HG02840 (cell line): ENCODE data around the gene TNNT3.

Experiments
- ATAC-seq: cut with Tn5 transposase; IDR thresholded peaks from one replicate; pipeline ENCODE4 v1.9.1; 2021; ENCODE audit warnings: mild to moderate bottlenecking, moderate library complexity, moderate number of reproducible peaks; ENCODE audit not compliant: unreplicated experiment, low FRiP score

Gene TNNT3

DNA sequence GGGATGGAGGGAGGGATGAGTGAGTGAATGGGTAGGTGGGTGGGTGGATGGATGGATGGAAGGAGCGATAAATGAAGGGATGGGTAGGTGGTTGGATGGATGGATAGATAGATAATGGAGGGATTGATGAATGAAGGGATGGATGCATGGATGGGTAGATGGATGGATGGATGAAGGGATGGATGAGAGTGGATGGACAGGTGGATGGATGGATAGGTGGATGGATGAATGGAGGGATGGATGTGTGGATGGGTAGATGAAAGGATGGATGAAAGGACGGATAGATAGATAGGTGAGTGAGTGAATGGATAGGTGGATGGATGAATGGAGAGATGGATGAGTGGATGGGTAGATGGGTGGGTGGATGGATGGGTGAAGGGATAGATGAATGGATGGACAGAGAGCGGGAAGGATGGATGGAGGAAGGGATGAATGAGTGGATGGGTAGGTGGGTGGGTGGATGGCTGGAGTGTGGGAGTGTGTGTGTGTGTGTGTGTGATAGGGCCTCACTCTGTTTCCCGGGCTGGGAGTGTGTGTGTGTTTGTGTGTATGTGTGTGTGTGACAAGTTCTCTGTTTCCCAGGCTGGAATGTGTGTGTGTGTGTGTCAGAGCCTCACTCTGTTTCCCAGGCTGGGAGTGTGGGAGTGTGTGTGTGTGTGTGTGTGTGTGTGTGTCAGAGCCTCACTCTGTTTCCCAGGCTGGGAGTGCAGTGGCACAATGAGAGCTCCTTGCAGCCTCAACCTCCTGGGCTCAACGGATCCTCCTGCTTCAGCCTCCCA, 25.7 kb upstream of the TNNT3 start:
- ATAC-seq: no peak

DNA sequence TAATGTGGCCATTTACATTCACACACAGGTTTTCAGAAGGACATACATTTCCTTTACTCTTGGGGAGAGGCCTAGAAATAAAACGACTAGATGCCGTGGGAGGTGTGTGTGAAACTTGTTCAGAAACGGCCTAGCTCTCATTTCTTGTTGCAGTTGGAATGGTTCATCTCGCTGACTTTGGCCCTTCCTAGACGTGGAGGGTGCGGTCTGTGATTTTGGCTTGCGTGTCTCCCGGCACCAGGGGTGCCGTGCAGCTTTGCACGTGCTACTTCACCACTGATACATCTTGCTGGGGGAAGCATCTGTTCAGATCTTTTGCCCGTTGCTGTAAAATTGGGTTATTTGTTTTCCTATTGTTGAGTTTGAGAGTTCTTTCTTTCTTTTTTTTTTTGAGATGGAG, 24.7 kb upstream of the TNNT3 start:
- no peak for ATAC-seq

DNA sequence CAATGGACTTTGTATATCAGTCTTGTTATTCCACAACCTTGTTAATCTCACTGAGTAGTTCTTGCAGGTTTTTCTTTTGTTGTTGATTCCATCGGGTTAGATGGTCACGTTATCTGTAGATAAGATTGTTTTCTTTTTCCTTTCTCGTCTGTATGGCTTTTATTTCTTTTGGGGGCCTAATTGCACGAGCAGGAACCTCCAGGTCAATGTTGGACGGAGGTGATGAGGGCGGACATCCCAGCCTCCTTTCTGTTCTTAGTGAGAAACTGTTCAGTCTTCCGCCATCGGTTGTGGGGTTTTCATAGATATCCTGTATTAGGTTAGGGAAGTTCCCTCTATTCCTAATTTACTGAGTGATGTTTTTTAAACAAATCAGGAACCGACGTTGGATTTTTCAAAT, 23.0 kb upstream of the TNNT3 start:
- no peak for ATAC-seq

DNA sequence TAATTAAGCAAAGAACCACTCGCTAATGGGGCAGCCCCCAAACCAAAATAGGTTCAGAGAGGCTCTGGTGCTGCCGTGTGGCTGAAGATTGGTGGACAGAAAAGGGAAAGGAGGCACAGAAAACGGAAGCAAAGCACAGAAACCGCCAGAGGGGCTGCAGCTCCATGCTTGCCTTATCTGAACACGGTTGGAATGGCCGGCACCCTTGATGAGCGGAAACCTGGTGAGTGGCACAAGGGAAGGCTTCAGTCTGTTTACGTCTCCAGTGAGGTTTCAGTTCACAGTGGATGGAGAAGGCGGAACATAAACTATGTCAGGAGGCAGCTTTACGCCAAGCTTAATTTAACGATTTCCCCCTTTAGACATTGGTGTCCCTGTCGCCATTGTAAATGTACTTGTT, 22.6 kb upstream of the TNNT3 start:
- no peak for ATAC-seq

DNA sequence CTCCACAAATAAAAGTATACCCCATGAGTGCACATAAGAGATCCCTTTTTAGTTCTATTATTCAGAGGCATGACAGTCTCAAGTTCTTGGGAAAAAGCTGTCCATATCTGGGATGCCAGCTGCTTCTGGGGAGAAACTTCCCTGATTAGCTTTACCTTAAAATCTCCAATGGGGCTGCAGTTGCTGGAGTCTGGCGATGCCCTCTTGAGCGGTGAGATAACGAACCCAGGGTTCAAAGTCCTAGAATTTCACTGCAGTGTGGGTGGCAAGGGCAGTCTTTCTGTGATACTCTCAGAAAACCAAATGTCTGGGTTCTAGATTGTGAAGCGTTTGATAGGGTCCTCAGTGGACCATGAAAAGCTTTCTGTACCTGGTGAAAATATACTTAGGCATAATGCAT, 20.4 kb upstream of the TNNT3 start:
- ATAC-seq: no peak

DNA sequence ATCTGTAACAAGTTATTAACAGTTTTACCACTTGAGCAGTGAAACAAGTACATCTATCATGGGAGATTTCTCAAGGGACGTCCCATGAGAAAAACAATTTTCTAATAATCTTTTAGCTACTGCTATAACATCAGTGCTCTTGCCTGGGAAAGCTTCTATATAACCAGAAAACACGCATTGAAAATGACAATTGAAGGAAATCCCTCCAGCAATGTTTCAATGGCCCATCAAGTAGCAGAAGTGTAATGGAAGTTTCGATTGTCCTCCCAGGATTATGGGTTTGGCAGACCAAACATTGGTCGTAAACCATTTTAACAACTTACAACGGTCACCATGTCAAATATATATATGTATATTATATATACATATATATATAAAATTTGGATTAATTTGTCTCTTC, 19.8 kb upstream of the TNNT3 start:
- no peak for ATAC-seq

DNA sequence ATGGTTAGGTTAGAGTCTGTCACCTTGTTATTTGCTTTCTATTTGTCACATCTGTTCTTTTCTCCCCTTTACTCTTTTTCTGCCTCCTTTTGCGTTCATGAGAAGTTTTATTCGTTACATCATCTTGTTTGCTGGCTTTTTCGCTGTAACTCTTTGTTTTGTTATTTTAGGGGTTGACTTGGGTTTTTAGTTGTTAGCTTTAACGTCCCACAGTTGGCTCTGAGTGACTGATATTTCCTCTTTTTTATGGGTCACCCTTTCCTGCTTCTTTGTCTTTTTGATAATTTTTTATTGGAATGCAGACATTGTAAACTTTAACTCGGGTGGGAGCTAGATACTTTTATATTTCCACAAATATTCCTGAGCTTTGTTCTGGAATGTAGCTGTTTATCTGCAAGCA, 13.3 kb upstream of the TNNT3 start:
- ATAC-seq: no peak

DNA sequence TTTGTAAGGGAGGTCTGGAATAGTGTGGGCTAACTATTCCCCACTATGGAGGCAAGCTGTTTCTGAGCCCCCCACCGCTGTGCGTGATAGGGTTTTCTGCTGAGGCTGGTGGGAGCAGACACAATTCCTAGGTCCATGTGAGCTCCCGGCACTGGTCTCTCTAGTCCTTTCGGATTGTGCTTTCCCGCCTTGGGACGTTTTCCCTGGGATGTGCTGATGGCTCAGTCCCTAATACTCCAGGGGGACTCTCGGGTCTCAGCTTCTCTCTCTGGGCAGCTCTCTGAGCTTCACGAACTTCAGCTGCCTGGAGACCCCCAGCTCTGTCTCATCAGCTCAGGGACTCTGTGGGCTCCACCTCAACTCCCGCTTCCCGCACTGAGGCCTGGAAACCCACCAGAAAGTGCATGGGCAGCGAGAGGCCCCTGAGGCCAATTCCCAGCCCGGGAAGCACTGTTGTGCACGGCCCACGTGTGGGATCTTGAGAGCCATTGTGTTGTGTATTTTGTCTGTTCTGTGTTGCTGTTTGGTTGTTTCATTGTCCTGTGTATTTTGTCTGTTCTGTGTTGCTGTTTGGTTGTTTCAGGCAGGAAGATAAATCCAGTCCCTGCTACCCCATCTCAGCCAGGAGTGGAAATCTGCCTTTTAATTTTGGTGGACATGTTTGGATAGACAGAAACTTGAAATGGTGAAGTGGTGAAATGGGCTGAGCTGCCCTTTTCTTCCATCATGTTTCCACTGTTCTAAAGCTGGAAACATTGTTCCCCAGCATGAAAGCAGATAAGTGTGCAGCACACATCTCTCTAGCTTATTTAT, 12.7 kb upstream of the TNNT3 start:
- ATAC-seq: no peak

DNA sequence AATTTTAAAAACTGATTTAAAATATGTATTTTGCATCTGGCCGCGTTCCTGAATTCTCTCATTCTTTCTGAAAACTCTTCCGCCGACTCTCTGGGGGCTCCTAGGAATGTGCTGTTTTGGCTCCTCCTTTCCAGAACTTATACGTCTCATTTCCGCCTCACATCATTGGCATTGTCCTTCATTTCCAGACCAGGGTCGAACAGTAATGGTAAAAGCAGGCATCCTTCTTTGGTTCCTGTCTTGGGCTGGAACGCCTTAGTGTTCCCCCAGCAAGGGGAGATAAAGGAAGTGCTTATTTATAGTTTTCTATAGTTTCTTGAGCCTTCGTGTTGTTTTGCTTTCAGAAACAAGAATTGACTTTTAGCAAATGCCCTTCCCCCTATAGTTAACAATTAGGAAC, 10.9 kb upstream of the TNNT3 start:
- no peak for ATAC-seq

DNA sequence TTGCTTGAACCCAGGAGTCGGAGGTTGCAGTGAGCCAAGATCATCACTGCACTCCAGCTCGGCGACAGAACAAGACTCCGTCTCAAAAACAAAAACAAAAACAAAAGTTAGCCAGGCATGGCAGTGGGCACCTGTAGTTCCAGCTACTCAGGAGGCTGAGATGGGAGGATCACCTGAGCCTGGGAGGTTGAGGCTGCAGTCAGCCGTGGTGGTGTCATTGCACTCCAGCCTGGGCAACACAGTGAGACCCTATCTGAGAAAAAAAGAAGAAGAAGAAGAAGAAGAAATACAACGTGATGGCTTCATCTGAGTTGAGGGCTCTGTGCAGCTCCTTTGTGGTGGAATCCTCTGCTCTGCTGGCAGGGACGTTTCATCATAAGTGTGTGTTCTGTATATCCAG, 10.0 kb upstream of the TNNT3 start:
- ATAC-seq: no peak

DNA sequence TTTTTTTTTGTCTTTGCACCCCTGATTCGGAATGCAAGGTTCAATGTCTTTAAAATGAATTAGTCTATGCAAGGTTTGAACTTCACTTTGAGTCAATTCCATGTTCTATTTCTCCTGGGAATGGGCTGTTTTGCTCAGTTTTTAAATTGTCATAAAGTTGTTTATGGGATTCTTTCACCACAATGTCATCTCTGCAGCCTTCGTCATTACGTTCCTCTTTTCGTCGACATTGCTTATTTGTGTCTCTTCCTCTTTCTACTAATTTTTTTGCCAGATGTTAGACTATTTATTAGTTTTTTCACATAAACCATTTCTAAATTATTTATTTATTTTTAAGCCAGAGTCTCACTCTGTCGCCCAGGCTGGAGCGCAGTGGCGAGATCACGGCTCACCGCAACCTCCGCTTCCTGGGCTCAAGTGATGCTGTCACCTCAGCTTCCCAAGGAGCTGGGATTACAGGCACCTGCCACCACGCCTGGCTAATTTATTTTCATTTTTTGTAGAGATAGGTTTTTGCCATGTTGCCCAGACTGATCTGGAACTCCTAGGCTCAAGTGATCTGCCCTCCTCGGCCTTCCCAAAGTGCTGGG, 7.1 kb upstream of the TNNT3 start:
- no peak for ATAC-seq

DNA sequence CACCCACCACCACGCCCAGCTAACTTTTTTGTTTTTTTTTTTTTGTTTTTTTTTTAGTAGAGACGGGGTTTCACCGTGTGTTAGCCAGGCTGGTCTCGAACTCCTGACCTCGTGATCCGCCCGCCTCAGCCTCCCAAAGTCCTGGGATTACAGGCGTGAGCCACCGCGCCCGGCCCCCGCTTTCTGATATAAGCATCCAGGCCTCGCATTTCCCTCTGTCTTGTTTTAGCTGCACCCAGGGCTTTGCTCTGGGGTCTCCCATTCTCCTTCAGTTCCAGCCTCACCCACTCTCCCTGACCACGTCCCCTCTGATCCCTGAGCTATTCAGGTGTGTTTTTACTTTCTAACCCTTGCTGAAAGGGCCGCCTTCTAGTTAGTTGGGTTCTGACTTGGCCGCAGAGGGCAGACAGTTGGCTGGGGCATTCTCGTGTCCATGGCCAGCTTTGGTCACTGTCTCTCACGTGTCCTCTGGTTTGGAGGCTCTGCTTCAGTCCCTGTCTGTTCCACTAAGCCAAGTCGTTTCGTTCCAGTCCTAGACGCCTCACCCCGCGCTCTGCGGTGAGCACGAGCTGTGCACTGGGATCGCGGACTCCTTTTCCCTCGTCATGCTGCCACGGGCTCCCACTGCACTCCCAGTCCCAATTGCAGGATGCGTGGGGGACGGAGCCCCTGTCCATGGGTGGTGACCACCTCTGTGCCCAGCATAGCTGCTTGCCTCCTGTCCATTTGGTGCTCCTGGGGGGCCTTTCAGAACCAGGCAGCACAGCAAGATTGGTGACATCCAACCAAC, 6.0 kb upstream of the TNNT3 start:
- ATAC-seq: no peak

DNA sequence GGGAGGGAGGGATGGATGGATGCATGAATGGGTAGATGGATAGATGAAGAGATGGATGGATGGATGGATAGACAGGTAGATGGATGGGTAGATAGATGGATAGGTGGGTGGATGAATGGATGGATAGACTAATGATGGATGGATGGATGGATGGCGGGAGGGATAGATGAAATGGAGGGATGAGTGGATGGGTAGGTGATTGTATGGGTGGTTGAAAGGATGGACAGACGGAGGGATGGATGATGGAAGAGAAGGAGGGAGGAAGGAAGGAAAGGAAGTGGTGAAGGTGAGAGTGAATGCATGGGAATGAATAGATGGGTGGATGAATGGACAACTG, 3.7 kb upstream of the TNNT3 start:
- no peak for ATAC-seq

DNA sequence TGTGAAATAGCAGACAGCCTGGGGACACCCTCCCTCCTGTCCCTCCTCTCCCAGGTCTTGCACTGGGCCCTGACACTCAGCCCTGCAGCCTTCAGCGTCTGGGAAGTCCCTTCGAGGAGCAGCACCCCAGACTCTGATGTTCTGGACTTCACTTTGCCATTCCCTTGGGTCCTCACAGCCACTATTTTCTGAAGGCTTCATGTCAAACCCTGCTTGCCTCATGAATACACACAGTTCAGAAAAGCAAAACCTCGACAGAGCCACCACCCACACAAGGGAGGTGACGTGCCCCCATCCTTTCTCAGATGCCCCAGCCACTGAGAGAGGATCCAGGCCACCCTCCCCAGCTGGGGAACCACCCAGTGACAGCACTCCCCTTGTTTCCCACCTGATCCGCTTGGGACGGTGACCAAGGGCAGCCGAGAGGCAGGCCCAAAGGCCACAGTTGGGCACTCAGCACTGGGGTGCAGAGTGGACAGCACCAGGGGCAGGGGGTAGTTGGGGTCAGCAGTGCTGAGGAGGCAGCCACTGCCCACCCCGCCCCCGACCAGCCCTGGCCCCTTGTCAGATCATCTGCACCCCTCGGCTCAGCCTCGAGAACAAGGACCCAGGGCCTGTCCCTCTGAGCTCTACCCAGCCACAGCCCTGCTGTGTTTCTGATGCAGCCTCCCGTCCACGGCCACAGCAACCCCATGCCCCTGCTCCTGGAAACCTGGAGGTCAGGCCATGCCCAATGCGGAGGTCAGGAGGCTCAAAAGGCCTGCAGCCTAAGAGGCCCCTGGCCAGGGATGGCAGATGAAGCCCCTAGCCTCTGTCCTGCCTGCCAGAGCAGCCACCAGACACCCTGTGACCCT, 3.1 kb upstream of the TNNT3 start:
- no peak for ATAC-seq

DNA sequence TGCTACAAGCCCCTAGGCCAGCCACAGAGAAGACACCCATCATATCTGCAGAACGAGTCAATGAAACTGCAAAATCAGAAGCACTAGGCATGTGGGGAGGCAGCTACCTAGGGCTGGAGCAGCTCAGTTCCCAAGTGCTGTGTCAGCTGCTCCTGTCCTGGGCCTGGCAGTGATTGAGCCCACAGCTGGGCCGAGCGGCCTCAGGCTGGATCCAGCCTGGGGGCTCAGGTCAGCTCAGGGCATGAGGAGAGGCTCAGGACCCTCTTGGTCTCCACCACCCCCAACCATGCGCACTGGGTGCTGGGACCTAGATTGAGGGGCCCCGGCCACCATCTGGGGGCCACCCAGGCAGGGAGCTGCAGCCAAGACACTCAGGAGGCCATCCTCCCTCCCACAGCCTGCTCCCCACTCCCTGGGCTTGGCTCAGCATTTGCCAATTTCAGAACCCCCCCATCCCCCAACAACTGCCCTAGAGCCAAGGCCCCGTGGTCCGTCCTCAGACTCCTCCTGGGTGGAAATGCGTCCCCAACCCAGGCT, 2.4 kb upstream of the TNNT3 start:
- no peak for ATAC-seq

DNA sequence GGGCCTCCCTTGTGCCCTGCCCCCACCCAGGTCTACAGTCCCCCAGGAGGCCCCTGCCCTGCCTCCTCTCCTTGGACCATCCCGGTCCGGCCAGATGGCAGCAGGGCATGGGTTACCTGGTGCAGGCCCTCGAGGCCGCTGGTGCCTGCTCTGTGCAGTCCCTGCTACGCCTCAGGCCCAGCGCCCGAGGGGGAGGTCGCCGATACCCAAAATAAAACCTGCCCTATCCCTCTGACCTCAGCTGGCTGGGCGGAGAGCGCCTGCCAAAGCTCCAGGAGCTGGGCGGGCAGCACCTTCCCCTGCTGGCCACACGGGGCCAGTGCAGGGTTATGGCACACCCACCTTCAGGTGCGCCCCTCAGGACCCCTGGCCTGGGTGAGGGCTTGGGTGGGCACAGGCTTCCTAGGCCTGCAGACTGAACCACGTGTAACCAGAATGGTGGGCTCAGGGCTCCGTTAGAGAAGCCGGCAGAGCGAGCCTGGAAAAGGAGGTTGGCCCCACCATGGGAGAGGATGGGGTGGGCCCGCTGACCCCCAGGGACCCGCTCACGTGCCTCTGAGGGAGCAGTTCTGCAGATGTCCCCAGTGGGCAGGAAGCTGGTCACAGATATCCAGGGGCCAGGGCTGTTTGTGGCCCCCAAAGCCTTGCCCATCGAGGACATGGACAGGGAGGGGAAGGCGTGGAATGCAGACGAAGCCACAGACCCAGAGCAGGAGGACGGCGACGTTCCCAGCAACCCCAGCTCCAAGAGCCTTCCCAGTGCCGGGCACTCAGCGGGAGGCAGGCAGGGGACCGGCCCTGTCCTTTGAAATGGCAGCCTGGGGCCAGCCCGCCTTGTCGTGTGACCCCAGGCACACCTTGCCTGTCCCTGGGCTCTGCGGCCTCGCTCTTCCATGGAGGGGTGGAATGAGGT, 1.7 kb upstream of the TNNT3 start:
- no peak for ATAC-seq

DNA sequence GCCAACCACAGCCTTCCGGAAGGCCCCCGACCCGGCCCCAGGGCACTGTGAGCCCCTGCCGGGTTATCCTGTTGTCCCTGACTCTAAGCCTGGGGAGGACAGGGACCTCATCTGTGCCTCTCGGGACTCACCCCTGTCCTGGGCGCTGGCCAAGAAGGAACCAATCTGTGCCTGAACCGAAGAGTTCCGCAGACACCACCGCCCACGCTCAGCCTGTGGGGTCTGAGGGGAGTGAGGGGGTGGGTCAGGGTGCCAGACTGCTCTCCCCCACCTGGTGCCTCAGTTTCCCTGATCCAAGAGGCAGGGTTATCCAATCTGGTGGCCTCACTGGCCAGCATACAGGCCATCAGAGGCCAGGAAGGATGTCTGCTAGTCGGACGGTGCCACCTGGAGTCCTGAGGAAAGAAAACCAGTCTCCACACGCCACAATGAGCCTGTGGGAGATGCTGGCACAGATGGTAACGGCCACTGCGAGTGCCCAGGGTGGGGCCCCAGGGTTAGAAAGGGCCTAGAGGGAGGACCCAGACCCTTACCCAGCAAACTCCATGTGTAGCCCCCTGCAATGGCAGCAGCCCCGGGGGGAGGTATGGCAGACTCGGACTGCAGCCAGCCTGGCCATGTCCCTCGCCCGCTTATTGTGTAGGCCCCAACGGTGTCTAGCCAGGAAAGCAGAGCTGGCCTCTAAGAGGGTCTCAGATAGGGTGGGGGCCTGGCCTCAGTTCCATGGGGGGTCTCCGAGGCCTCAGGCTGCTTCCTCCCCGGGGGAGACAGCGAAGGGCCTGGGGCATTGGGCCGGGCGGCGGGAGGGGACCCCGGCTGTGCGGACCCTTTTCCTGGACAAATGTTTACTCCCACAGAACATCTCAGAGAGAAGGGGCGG, 827 bp upstream of the TNNT3 start:
- ATAC-seq: no peak
